CD4-positive, alpha-beta T cell treated with Interleukin-10 for 1 hour (primary cell): ENCODE results near the gene CLN5.
"Not testable (repeated sequence)": the region's sequence is repeated elsewhere in the genome, so short reads cannot be mapped to it uniquely, and the experiment has no call there.

ENCODE experiments used
- DNase-seq: peaks from one replicate; pipeline ENCODE4 v3.0.0-alpha.2; 2020

Gene CLN5

DNA sequence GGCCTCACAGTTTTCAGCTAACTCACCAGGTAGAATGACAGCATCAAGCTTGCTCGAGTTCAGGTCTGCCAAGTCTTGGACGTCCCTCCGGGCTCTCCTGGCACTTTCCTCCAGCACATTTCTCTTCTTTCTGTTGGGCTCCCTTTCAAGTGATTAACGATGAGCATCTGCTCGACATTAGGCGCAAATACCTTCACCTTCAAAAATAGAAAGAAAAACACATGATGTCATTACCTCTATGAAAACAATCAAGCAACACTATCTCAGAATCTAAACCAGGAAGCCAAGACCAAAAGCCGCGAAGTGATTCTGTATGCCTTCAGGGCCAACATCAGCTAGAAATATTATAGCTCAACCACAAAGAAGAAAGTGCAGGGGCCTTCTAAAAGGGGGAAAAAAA, 15.4 kb upstream of the CLN5 start:
- peak; percentile 43 for DNase-seq

DNA sequence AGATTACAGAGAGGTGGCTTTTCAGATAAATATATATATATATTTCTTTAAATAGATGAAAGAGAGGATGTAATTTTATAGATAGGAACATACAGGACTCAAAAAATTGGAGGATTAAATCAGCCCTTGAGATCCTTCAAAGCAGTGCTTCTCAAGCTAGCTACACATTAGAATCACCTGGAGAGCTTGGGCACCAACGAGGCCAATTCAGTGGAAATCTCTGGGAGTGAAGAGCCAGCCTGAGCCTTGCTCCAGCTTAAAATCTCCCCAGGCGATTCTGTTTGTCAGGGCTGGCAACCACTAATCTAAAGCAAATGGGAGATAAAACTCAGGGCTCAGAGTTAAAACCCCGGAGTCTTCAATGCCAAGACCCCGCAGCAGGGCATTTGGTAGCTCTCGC, 15.0 kb upstream of the CLN5 start:
- no peak for DNase-seq

DNA sequence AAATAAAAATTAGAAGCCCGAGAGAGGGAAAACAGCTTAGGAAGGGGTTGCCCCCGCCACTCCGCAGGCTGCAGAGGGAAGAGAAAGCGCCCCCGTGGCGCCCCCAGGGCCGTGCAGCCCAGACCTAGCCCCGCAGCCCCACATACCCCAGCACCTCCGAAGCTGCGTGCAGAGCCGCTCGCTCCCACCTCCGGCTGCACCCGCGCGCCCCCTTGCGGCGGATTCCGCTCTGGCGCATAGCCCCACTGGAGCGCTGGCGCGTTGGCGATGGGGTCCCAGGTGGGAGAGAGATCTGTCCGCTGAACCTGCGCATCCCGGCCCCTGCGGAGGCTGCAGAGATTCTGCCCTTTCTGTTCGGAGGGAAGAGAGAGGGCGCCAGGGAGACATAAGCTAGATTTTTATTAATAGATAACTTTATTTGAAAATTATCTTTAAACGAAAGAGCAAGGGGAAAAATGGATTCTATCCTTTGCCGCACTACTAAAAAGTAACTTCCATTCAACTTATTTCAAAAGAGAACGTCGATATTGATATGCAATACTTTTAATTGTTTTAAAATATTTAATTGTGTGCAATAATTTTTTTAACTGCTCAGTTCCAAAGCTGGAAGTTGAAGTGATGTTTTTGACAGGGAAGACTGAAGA, 11.7 kb upstream of the CLN5 start:
- DNase-seq, result peak; percentile 84

DNA sequence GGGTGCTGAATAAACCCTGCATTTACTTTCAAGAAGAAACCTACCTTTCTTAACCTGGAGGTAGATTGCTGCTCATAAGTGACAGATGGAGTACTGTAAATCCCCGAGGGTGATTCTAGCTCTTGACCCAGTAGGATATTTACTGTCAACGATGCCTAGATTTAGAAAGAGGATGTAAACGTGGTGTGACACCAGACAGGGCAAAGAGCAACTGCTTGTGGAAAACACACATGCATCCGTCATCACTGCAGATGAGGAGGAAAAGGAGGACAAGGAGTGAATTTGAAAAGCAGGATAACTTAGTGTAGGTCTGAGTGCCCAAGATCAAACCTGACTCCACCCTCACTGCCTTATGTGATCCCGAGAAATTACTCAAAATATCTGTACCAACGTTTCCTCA, 9.8 kb upstream of the CLN5 start:
- no peak for DNase-seq

DNA sequence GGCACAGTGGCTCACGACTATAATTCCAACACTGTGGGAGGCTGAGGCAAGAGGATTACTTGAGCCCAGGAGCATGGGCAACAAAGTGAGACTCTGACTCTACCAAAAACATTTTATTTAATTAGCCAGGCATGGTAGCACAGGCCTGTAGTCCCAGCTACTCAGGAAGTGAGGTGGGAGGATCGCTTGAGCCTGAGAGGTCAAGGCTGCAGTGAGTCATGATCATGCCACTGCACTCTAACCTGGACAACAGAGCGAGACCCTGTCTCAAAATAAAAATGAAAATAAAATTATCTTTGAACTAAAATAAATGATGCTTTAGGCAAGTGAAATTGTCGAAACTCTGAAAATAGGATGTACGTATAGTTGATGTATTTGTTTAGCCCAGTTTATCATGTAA, 8.2 kb upstream of the CLN5 start:
- DNase-seq, result no peak

DNA sequence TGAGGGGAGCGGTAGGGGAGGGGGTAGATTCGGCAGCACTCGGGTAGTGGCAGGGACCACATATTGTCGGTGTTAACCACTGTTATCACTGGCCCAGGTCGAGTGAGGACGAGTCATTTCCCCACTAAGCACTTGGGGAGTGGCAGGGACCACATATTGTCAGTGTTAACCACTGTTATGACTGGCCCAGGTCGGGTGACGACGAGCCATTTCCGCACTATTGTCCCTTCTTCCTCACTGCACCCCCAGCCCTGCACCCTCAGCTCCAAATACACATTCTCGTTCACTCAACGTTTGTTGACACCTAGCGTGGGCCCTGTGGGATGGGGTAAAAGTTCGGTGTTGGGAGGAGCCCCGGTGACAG, 467 bp upstream of the CLN5 start:
- peak; percentile 89 for DNase-seq

DNA sequence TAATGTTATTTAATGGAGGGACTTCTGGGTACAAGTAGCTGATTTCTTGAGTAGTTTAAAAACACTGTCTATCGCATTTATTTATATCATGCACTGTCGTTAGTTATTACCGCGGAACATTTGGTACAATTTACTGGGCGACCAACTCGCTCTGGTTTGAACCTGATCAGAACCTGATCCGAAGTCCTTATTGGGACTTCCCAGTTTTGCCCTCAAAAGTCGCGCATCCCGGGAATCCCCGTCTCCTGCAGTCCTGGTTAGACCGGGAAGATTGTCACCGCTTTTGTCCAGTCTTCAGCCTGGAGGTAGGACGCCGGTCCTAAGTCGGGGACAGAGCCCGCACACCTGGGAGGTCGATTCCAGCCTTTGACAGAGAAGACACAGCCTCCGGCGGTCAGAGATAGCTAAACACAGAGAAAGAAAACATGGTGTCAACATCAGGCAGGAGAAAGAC, 694 bp downstream of the CLN5 start:
- peak; percentile 33 for DNase-seq

DNA sequence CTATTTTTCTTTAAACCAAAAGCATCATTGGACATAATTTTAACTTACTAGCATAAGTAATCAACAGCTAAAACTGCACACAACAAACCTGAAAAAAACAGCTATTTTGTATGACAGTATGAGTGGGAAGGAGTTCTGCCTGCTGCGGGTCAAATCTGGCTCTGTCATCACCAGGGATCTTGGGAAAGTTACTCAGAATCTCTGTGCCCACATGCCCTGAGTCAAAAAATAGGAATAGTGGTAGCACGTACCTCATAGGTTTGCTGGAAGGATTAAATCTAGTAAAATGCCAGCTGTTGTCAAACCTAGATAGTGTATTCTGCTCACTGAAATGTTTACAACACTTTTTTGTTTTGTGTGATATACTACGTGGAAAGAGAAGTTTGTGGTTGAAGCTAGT, 1.1 kb downstream of the CLN5 start:
- no peak for DNase-seq

DNA sequence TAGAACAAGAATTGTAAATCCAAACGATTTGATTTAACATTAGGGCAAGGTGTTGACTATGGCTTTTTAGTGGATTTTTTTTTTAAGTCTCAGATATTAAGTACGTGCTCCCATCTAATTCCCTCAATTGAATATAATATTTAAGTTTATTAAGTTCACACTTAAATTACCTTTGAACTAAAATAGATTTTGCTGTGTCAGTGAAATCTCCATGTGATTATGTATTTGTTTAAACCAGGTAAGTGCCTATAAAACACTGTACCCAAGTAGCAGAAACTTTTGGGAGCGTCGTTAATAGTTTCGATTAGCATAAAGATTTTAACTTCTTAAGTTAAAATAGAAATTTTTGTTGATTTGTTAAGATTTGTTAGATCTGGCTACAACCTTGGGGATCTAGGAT, 1.6 kb downstream of the CLN5 start:
- DNase-seq, result no peak

DNA sequence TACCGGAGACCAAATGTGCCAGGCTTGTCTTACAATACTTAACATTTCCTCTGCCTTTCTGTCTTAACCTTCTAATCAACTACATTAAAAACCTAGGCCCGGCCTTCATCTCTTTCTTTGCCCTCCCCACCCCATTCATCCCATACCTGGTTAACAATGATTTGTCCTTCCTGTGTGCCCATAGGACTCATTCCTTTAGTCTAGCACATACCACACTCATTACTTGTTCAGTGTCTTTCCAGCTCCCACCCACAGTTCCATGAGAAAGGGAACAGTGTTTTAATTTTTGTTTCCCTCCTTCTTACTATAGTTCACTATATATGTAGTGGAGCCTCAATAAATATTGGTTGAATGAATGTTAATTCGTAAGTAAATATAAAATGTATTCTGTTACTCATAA, 2.4 kb downstream of the CLN5 start:
- no peak for DNase-seq

DNA sequence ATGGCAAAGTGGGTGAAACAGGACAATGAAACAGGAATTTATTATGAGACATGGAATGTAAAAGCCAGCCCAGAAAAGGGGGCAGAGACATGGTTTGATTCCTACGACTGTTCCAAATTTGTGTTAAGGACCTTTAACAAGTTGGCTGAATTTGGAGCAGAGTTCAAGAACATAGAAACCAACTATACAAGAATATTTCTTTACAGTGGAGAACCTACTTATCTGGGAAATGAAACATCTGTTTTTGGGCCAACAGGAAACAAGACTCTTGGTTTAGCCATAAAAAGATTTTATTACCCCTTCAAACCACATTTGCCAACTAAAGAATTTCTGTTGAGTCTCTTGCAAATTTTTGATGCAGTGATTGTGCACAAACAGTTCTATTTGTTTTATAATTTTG, 8.6 kb downstream of the CLN5 start:
- no peak for DNase-seq

DNA sequence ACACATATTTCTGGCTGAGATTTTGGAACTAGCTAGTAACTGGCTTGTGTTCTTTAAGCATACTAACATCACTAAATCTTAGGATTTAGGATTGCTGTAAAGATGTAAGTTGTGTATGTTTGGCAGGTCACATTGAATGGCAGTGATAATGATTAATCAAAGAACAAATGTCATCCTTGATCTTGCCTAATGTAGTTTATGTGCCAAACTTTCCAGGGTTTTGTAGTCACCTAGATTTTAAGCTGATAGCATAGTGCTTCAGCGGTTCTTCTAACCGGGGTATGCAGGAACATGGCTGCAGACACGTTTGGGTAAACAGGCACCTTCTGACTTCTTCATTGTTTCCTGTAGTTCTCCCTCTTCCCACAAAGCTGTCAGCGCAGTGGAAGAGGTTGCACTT, 9.7 kb downstream of the CLN5 start:
- DNase-seq, result no peak

DNA sequence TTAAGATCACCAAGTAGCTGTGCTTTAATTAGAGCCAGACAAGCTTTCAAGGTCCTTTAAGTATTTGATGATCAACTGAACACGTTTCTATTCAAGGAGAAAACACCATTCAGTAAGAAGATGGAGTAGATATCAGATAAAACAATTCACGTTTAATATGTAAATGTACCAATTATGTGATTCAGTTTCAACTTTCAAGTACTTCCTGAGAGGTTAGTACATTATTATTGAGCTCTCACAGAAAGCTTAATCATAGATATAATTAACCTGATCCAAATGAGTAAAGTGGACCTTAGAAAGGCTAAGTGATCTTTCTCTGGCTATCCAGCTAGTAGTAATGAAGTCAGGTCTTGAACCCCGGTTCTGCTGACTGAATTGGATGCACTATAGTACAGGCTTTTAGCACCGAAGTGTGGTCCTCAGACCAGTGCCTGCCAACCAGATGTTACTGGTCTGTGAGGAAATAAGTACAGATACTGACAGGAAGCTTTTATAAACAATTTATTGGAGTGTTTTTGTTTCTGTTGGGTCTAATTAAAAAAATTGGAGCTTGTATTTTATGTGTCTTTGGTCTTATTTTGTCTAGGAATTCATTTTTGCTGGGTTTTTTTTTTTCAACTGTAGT, 10.2 kb downstream of the CLN5 start:
- no peak for DNase-seq

DNA sequence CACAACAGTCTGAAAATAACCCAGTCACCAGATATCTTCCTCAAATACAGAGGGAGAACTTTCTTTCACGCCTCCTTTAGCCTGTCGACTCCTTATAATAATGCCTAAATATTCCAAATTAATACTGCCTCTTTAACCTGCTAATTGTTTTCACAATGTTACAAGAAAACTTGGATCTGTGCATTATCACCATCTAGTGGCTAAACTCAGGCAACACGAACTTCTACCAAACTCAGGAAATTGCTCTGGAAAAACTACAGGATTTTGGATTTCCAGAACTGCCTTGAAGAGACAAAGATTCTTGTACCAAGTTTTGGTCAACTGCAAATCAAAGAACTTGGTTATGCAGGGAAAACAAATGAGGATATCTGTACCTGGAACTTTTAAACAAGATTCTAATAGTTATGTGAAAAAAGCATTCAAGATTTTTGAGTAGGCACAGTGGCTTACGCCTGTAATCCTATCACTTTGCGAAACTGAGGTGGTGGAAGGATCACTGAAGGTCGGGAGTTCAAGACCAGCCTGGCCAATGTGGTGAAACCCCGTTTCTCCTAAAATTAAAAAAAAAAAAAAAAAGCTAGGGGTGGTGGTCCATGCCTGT, 10.8 kb downstream of the CLN5 start:
- peak; percentile 26 for DNase-seq

DNA sequence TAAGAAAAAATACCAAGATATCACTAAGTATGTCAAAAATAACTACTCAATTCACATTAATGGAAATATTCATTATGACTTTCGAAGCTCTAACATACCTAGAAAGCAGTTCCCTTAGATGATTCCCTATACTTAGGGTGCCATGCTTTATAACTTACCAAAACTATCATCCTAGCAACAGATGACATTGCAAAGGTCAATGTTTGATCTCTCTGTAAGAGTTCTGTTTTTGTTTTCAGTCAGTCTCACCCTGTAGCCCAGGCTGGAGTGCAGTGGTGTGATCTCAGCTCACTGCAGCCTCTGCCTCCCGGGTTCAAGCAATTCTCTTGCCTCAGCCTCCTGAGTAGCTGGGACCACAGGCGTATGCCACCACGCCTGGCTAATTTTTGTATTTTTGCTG, 16.5 kb downstream of the CLN5 start:
- not testable (repeated sequence) for DNase-seq

DNA sequence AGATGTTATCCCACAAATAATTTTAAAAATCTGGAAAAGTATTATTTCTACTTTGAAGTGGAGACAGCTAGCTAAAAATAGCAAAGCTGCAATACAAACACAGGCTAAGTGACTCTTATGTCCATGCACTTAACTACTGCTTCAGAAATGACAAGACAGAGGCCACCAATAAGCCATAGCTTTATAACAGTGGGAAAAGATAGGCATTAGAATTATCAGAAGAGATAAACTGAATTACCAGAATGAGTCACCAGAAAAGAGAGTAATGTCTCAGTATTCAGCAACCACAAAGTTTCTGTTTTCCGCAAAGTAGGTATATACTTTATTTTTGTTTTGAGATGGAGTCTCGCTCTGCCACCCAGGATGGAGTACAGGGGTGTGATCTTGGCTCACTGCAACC, 17.1 kb downstream of the CLN5 start:
- DNase-seq, result no peak

DNA sequence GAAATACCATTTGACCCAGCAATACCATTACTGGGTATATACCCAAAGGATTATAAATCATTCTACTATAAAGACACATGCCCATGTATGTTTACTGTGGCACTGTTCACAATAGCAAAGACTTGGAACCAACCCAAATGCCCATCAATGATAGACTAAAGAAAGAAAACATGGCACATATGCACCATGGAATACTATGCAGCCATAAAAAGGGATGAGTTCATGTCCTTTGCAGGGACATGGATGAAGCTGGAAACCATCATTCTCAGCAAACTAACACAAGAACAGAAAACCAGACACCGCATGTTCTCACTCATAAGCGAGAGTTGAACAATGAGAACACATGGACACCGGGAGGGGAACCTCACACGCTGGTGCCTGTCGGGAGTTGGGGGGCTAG, 17.8 kb downstream of the CLN5 start:
- DNase-seq, result not testable (repeated sequence)

DNA sequence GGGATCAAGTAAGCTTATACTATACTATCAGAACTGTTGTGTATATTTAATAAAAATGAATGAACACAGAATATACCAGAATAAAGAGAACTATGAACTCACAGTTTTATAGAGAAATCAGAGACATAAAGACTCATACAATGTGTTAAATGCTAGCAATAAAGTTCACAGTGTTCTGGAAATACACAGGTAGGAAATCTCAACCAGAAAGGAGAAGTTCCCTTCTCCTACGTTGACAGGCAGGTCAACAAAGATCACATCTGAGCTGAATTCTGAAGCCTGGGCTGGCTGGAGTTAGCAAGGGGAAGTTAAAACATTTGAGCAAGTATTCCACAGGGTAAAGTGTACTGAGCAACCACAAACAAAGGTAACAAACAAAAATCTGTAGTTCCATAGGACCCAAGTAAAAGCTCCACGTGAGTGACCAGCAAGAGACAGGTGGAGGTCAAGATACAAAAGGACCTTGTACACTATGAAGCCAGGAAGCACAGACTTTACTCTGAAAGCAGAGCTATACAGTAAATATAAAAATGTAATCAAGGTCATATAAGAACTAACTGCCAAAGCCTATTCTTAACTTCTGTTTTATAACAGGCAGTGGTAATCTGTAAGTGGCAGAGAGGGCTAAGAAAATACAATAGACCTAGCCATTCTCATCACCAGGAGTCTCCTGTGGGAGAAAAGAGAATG, 22.1 kb downstream of the CLN5 start:
- no peak for DNase-seq

DNA sequence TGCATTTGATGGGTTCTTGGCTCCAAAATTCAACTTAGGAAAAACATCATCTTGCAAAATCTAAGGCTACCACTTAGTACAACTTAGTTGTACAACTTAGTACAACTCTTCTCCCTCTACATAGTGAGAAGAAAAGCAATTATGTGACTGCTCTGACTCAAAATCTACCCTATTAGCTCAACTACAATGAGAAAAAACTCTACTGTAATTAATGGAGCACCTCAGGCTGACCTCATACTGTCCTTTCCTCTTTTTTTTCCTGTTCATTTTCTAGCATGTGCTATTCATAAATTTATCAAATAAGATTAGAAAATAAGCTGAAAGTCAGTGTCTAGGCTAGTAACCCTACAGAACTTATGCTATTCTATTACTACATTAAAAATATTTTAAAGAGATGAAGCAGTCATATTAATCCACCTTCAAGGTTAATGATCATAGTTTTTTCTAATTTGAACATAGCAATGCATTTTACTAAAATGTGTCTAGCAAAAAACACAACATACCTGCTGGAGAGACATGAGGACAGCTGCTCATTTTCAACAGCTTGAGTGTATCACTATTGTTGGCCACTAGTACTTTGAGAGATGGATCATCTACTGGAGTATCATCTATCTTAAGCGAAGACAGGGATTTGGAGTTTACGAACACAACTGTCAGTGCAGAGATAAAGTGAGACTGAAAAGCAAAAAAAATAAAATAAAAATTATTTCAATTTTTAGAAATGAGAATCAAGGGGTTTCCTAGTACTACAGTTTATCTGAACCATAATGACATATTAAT, 23.2 kb downstream of the CLN5 start:
- no peak for DNase-seq

DNA sequence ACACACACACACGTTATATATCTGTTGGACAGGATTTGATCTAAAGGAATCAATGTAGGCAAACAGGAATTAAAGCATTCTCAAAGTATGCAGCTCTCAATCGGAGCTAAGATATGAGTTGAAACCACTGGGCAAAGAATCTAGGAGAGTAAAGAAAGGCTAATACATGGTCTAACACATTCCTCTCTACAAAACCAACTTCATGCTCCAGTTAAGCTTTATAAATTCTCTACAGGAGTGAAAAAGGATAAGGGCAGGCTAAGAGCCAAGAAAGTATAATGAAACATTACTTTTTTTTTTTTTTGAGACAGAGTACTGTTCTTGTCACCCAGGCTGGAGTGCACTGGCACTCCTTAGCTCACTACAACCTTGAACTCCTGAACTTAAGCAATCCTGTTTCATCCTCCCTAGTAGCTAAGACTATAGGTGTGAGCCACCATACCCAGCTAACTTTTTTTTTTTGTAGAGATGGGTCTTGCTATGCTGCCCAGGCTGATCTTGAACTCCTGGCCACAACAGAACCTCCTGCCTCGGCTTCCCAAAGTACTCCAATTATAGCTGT, 24.5 kb downstream of the CLN5 start:
- DNase-seq, result no peak

DNA sequence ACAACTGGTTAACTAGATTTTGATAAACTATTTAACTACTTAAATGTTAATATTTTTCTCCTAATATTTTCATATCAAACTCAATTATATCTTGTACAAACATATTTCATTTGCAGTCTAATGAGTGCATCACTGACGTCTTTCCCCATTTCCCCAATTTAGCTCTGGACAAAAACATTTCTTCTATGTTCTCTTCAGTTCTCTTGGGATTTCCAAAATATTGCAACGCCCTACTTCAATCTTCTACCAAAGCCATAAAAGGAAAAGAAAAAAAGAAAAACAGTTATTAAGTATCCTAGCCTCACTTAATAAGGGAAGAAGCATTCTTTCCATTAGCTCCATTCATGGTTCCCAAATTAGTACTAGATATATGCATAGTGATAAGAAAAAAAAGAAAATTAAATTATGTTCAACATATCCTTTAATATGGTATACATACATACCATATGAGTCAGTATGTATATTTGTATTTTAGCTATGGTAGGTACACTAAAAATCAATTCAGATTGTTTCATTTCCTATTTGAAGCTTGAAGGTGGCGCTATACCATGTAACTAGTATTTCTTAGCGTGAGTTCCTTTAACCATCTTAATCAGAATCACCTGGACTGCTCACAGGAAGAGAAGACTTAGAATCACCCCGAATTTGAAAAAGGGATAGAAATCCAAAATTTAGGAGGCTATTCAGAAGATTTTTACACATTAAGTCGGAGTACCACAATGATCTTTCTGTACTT, 25.2 kb downstream of the CLN5 start:
- DNase-seq, result no peak

DNA sequence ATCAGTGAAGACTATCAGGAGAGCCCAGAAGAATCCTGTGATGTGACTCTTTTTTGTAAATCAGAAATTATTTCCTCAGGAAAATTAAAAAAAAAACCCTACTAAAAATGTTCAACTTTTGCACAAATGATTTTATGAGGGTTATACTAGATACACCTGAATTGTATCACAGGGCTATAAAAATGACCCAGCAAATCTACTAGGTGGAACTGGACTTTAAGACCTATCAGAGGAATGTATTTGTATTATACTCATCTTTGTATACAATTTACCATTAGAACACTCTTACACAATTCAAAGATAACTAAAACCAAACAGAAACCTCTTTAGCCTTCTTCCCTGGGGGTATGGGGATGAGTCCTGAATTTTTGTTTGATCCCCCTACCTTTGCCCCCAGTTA, 27.9 kb downstream of the CLN5 start:
- no peak for DNase-seq
